GM23338 (cell line): Measurements from ENCODE around the gene RAB44. TPM values are rescaled to one million over a fixed set of nuclear protein-coding genes. Genes with fewer than 3 reads are reported as not detected.

Experiments
- ATAC-seq: fragments of 200-7000 bp; cut with Tn5 transposase; 3 replicates; pipeline ENCODE4 v1.9.1; 2020
- DNase-seq: peaks from one replicate; pipeline ENCODE4 v3.0.0-alpha.2; 2015; ENCODE audit warnings: low spot score
- H2AFZ ChIP-seq: fragments of 200-600 bp; sonication (generic); 2 replicates; pipeline ENCODE4 v1.8.0; 2016; ENCODE audit warnings: antibody characterized with exemption, mild to moderate bottlenecking, moderate library complexity
- H3F3A ChIP-seq: fragments of 200-600 bp; sonication (generic); replicated peaks from 2 replicates; pipeline ENCODE4 v1.8.0; 2017; ENCODE audit warnings: antibody characterized with exemption, mixed run types, low read depth
- H3K27ac ChIP-seq: fragments of 200-600 bp; sonication (generic); 2 replicates; pipeline ENCODE4 v1.6.1; 2016; ENCODE audit warnings: low read depth
- H3K27me3 ChIP-seq: fragments of 200-600 bp; sonication (generic); 2 replicates; pipeline ENCODE4 v1.8.0; 2016; ENCODE audit warnings: mild to moderate bottlenecking, mixed run types, moderate library complexity; ENCODE audit not compliant: insufficient read depth
- H3K36me3 ChIP-seq: fragments of 200-600 bp; sonication (generic); 2 replicates; pipeline ENCODE4 v1.8.0; 2016; ENCODE audit warnings: mild to moderate bottlenecking; ENCODE audit not compliant: insufficient read depth
- H3K4me1 ChIP-seq: fragments of 200-600 bp; sonication (generic); 2 replicates; pipeline ENCODE4 v1.8.0; 2016; ENCODE audit warnings: mild to moderate bottlenecking, moderate library complexity; ENCODE audit not compliant: insufficient read depth
- H3K4me2 ChIP-seq: fragments of 200-600 bp; sonication (generic); 2 replicates; pipeline ENCODE4 v1.7.1; 2017; ENCODE audit warnings: mixed run types
- H3K4me3 ChIP-seq: fragments of 200-600 bp; sonication (generic); 2 replicates; pipeline ENCODE4 v1.6.1; 2016; ENCODE audit warnings: mixed run types
- H3K79me2 ChIP-seq: fragments of 200-600 bp; sonication (generic); replicated peaks from 2 replicates; pipeline ENCODE4 v1.8.0; 2017; ENCODE audit warnings: mild to moderate bottlenecking; ENCODE audit not compliant: insufficient read depth
- H3K9me2 ChIP-seq: fragments of 200-600 bp; sonication (generic); 2 replicates; pipeline ENCODE4 v1.8.0; 2017; ENCODE audit not compliant: insufficient read depth
- H4K20me1 ChIP-seq: fragments of 200-600 bp; sonication (generic); replicated peaks from 2 replicates; pipeline ENCODE4 v1.8.0; 2017; ENCODE audit warnings: mild to moderate bottlenecking; ENCODE audit not compliant: insufficient read depth
- H3K27ac Mint-ChIP-seq: 2 replicates; pipeline ENCODE4 v1.8.0; 2020; ENCODE audit warnings: inconsistent platforms, mild to moderate bottlenecking, moderate library complexity, mixed read lengths
- H3K27me3 Mint-ChIP-seq: 3 replicates; pipeline ENCODE4 v1.8.0; 2022; ENCODE audit warnings: low read depth, mild to moderate bottlenecking, moderate library complexity, mixed read lengths, inconsistent platforms; ENCODE audit not compliant: insufficient read depth, poor library complexity
- H3K36me3 Mint-ChIP-seq: 3 replicates; pipeline ENCODE4 v1.8.0; 2021; ENCODE audit warnings: low read depth, mild to moderate bottlenecking, inconsistent platforms, moderate library complexity, mixed read lengths
- H3K4me1 Mint-ChIP-seq: 3 replicates; pipeline ENCODE4 v1.8.0; 2020; ENCODE audit warnings: mild to moderate bottlenecking, inconsistent platforms, mixed read lengths
- H3K4me3 Mint-ChIP-seq: 3 replicates; pipeline ENCODE4 v1.8.0; 2021; ENCODE audit warnings: moderate library complexity, mild to moderate bottlenecking, inconsistent platforms, mixed read lengths
- H3K9me3 Mint-ChIP-seq: 3 replicates; pipeline ENCODE4 v1.8.0; 2020; ENCODE audit warnings: moderate library complexity, mild to moderate bottlenecking, inconsistent platforms, mixed read lengths
- CREB1 ChIP-seq: fragments of 250-450 bp; sonication (Bioruptor Pico); IDR thresholded peaks from 2 replicates; pipeline ENCODE4 v1.5.0; 2020; ENCODE audit warnings: low read depth, mild to moderate bottlenecking, moderate library complexity
- CTCF ChIP-seq, 2 experiments: fragments of 200-600 bp in 1 of 2; sonication (generic) in 1 of 2; conservative IDR thresholded peaks; 2 replicates each; pipeline versions ENCODE4 v1.5.1 to v1.6.1; 2016 to 2017; ENCODE audit warnings: antibody characterized with exemption in 2 of 2, low read depth in 2 of 2, mild to moderate bottlenecking in 2 of 2, moderate library complexity in 1 of 2
- EZH2 ChIP-seq: fragments of 200-600 bp; sonication (generic); IDR thresholded peaks from one replicate; pipeline ENCODE4 v1.8.0; 2017; ENCODE audit warnings: antibody characterized with exemption, mild to moderate bottlenecking, low read depth; ENCODE audit not compliant: unreplicated experiment
- EZH2phosphoT487 ChIP-seq: fragments of 200-600 bp; sonication (generic); IDR thresholded peaks from one replicate; pipeline ENCODE4 v1.8.1; 2018; ENCODE audit warnings: antibody characterized with exemption; ENCODE audit not compliant: unreplicated experiment
- JUNB ChIP-seq: IDR thresholded peaks from one replicate; pipeline ENCODE4 v1.6.1; 2016; ENCODE audit warnings: antibody characterized with exemption; ENCODE audit not compliant: unreplicated experiment
- NANOG ChIP-seq: IDR thresholded peaks from 2 replicates; pipeline ENCODE4 v1.6.1; 2016; ENCODE audit warnings: antibody characterized with exemption, borderline replicate concordance
- POLR2AphosphoS5 ChIP-seq: IDR thresholded peaks from 2 replicates; pipeline ENCODE4 v1.6.1; 2016; ENCODE audit warnings: antibody characterized with exemption, low read depth
- STAT1 ChIP-seq: IDR thresholded peaks from one replicate; pipeline ENCODE4 v1.6.1; 2016; ENCODE audit warnings: antibody characterized with exemption; ENCODE audit not compliant: unreplicated experiment
- ZNF114 ChIP-seq: fragments of 250-450 bp; sonication (Bioruptor Pico); IDR thresholded peaks from 2 replicates; pipeline ENCODE4 v1.5.0; 2020; ENCODE audit warnings: mild to moderate bottlenecking, moderate library complexity
- ZNF331 ChIP-seq: fragments of 250-450 bp; sonication (Bioruptor Pico); IDR thresholded peaks from 2 replicates; pipeline ENCODE4 v1.5.0; 2020; ENCODE audit warnings: low read depth, mild to moderate bottlenecking, moderate library complexity
- polyA plus RNA-seq: library from polyadenylated mRNA; unstranded; fragments of >200 nt; fragmentation: Nextera tagmentation; extraction: Ambion mirVana; gene quantifications from 2 replicates; pipeline ENCODE4 v1.2.1, GENCODE V29; 2016
- total RNA-seq: library from RNA; depleted of rRNA; stranded (reverse); fragments of >200 nt; shearing (Covaris generic); gene quantifications from 2 replicates; pipeline ENCODE4 v1.2.3, GENCODE V29; 2014
- TF ChIP-seq, protein P1 (sequence below): IDR thresholded peaks from 2 replicates; pipeline ENCODE4 v1.6.1; 2016; ENCODE audit warnings: antibody characterized with exemption

RAB44 gene
- total and polyA plus RNA-seq, 2 experiments from 2014 or later: not detected

- TF ChIP-seq EZH2phosphoT487: no peak
- no peak for TF ChIP-seq CTCF (conservative IDR thresholded peaks at IDR 0.05; ENCODE audit: low read depth in 2 of 2)
- TF ChIP-seq JUNB: no peak
- TF ChIP-seq, protein P1, sequence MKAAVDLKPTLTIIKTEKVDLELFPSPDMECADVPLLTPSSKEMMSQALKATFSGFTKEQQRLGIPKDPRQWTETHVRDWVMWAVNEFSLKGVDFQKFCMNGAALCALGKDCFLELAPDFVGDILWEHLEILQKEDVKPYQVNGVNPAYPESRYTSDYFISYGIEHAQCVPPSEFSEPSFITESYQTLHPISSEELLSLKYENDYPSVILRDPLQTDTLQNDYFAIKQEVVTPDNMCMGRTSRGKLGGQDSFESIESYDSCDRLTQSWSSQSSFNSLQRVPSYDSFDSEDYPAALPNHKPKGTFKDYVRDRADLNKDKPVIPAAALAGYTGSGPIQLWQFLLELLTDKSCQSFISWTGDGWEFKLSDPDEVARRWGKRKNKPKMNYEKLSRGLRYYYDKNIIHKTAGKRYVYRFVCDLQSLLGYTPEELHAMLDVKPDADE: no peak
- no peak for TF ChIP-seq CREB1
- no peak for TF ChIP-seq ZNF114 (CRISPR knock-in tag)
- no peak for TF ChIP-seq STAT1
- no peak for TF ChIP-seq ZNF331 (CRISPR knock-in tag)
- TF ChIP-seq POLR2AphosphoS5: no peak
- TF ChIP-seq EZH2: no peak
- no peak for TF ChIP-seq NANOG
These were observed 54.7 kb downstream of the RAB44 start (continued) for GRCh38 chr6:36752187-36752885.

DNA sequence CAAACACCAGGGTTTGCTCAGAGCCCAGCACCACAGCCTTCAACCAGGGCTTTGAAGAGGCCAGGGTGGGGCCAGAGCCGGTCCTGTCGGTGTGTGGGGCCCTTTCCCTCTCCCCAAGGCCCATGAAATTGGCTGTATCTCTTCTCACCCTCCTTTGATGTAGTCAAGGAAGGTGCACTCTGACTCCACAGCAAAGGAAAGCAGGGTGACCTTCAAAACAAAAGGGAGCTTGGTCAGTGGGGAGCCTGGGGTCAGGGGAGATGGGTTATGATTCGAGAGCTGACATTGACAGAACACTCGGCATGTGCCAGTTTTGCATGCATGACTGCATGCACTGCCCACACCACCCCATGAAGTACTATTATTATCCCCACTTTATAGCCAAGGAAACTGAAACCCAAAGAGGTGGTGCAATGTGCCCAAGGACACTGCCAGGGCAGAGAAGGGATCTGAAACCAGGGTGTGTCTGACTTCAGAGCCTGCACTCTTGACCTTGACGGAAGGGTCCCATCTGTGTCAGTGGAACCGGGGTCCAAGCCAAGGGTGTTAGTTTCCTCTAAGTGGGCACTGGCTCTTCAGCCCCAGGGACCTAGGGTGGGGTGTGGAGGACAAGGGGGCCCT lies 55.4 kb downstream of the RAB44 start:
- ATAC-seq (no peak), DNase-seq (no peak)
- H3K36me3 Mint-ChIP-seq: no peaks in the 10 kb centered on the region
- H3K36me3 ChIP-seq: no peaks in the 10 kb centered on the region
- no peak overlapping the region for H3K27ac ChIP-seq
- no peak overlapping the region for H2AFZ ChIP-seq
- H3K79me2 ChIP-seq: no peaks in the 10 kb centered on the region
- TF ChIP-seq CREB1 (no peak), ZNF114 (CRISPR knock-in tag) (no peak), EZH2phosphoT487 (no peak), NANOG (no peak), ZNF331 (CRISPR knock-in tag) (no peak), EZH2 (no peak), STAT1 (no peak)
- TF ChIP-seq, protein P1: no peak
- H4K20me1 ChIP-seq: no peaks in the 10 kb centered on the region
- peaks cover 9% of the 10 kb centered on the region for H3K27me3 Mint-ChIP-seq
- H3K27me3 ChIP-seq: no peaks in the 10 kb centered on the region
- H3K4me3 Mint-ChIP-seq: no peak overlapping the region
- H3K4me1 ChIP-seq: no peaks in the 10 kb centered on the region
- no peak overlapping the region for H3K4me3 ChIP-seq
- H3K9me2 ChIP-seq: no peaks in the 10 kb centered on the region
- peaks cover 8% of the 10 kb centered on the region for H3K4me1 Mint-ChIP-seq
- no peak overlapping the region for H3K4me2 ChIP-seq
- H3K27ac Mint-ChIP-seq: no peak overlapping the region
- H3K9me3 Mint-ChIP-seq: peaks cover 11% of the 10 kb centered on the region; the same call in 2 of the 3 replicates
- no peaks in the 10 kb centered on the region for H3F3A ChIP-seq
